HL-60 (cell line): ENCODE measurements around the gene SIGLEC12.

Experiments
- DNase-seq, 2 experiments: peaks; one replicate each; pipeline ENCODE4 v3.0.0-alpha.2; 2010 to 2020; ENCODE audit warnings: low read depth in 1 of 2, low spot score in 1 of 2
- H3K27ac ChIP-seq: fragments of 250-450 bp; sonication (Bioruptor Pico); replicated peaks from 2 replicates; pipeline ENCODE4 v1.5.1; 2020; ENCODE audit warnings: mild to moderate bottlenecking, moderate library complexity
- H3K27me3 ChIP-seq: fragments of 250-450 bp; sonication (Bioruptor Pico); 2 replicates; pipeline ENCODE4 v1.5.1; 2021; ENCODE audit warnings: mild to moderate bottlenecking, moderate library complexity; ENCODE audit not compliant: insufficient read depth, poor library complexity, severe bottlenecking
- H3K4me3 ChIP-seq: replicated peaks from 2 replicates; pipeline ENCODE4 v1.5.1; 2011; ENCODE audit warnings: mild to moderate bottlenecking, control low read depth, low read length; ENCODE audit not compliant: insufficient read depth
- CTCF ChIP-seq: IDR thresholded peaks from one replicate; pipeline ENCODE4 v1.5.1; 2011; ENCODE audit warnings: low read length, control low read depth, inconsistent platforms; ENCODE audit not compliant: insufficient read depth
- GABPA ChIP-seq: IDR thresholded peaks from 2 replicates; pipeline ENCODE4 v1.6.1; 2012; ENCODE audit warnings: low read depth
- POLR2AphosphoS5 ChIP-seq: IDR thresholded peaks from 2 replicates; pipeline ENCODE4 v1.6.1; 2012; ENCODE audit warnings: low read depth
- SPI1 ChIP-seq: IDR thresholded peaks from 2 replicates; pipeline ENCODE4 v1.6.1; 2012; ENCODE audit warnings: low read depth, mild to moderate bottlenecking, borderline replicate concordance
- TF ChIP-seq, protein P1 (sequence below): IDR thresholded peaks from 2 replicates; pipeline ENCODE4 v1.6.1; 2012; ENCODE audit warnings: low read depth; ENCODE audit not compliant: insufficient replicate concordance

The SIGLEC12 gene

GRCh38 chr19:51509823-51510660 is 8.4 kb upstream of the SIGLEC12 start:
- H3K4me3 ChIP-seq, result no peak overlapping the region
- no peak for TF ChIP-seq POLR2AphosphoS5
- TF ChIP-seq, protein P1, sequence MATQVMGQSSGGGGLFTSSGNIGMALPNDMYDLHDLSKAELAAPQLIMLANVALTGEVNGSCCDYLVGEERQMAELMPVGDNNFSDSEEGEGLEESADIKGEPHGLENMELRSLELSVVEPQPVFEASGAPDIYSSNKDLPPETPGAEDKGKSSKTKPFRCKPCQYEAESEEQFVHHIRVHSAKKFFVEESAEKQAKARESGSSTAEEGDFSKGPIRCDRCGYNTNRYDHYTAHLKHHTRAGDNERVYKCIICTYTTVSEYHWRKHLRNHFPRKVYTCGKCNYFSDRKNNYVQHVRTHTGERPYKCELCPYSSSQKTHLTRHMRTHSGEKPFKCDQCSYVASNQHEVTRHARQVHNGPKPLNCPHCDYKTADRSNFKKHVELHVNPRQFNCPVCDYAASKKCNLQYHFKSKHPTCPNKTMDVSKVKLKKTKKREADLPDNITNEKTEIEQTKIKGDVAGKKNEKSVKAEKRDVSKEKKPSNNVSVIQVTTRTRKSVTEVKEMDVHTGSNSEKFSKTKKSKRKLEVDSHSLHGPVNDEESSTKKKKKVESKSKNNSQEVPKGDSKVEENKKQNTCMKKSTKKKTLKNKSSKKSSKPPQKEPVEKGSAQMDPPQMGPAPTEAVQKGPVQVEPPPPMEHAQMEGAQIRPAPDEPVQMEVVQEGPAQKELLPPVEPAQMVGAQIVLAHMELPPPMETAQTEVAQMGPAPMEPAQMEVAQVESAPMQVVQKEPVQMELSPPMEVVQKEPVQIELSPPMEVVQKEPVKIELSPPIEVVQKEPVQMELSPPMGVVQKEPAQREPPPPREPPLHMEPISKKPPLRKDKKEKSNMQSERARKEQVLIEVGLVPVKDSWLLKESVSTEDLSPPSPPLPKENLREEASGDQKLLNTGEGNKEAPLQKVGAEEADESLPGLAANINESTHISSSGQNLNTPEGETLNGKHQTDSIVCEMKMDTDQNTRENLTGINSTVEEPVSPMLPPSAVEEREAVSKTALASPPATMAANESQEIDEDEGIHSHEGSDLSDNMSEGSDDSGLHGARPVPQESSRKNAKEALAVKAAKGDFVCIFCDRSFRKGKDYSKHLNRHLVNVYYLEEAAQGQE, result peak; percentile 40
- H3K27ac ChIP-seq, result no peak overlapping the region
- DNase-seq, result peak in 1 of 2 experiments; percentile 41
- no peaks in the 10 kb centered on the region for H3K27me3 ChIP-seq

GRCh38 chr19:51508059-51508733 is 6.6 kb upstream of the SIGLEC12 start:
- TF ChIP-seq, protein P1, result no peak
- TF ChIP-seq SPI1 (peak; percentile 35; the same call in 1 of the 2 replicates), POLR2AphosphoS5 (no peak), CTCF (no peak), GABPA (no peak)
- Histone ChIP-seq H3K4me3 (no peak overlapping the region), H3K27me3 (no peaks in the 10 kb centered on the region), H3K27ac (no peak overlapping the region)
- DNase-seq, result peak in 1 of 2 experiments; percentile 35

GRCh38 chr19:51507640-51508058 is 6.0 kb upstream of the SIGLEC12 start:
- H3K27me3 ChIP-seq, result no peaks in the 10 kb centered on the region
- DNase-seq, result peak; percentile 26 to 85
- no peak for TF ChIP-seq CTCF
- TF ChIP-seq, protein P1, result no peak
- no peak for TF ChIP-seq GABPA
- no peak for TF ChIP-seq SPI1
- no peak for TF ChIP-seq POLR2AphosphoS5

More at GRCh38 chr19:51507640-51508058, 6.0 kb upstream of the SIGLEC12 start:
- no peak overlapping the region for H3K27ac ChIP-seq
- H3K4me3 ChIP-seq, result no peak overlapping the region
